ENCODE measurements around the gene PRKAA1. TPM values are rescaled to one million over a fixed set of nuclear protein-coding genes. Genes with fewer than 3 reads are reported as not detected.

Gene PRKAA1
- total RNA-seq, 4 donors from 2014 or later, result 82.7 to 132 (median 100) TPM

GRCh38 chr5:40755093-40755406 is 43.1 kb downstream of the PRKAA1 start:
- no peaks in the 10 kb centered on the region for H3K36me3 ChIP-seq
- H3K4me1 ChIP-seq, result peaks cover 0 to 13% (median 0%) of the 10 kb centered on the region in 4 donors
- peak overlapping the region; percentile 83 to 90 (median 86) for H3K27ac ChIP-seq
- TF ChIP-seq, protein P1, sequence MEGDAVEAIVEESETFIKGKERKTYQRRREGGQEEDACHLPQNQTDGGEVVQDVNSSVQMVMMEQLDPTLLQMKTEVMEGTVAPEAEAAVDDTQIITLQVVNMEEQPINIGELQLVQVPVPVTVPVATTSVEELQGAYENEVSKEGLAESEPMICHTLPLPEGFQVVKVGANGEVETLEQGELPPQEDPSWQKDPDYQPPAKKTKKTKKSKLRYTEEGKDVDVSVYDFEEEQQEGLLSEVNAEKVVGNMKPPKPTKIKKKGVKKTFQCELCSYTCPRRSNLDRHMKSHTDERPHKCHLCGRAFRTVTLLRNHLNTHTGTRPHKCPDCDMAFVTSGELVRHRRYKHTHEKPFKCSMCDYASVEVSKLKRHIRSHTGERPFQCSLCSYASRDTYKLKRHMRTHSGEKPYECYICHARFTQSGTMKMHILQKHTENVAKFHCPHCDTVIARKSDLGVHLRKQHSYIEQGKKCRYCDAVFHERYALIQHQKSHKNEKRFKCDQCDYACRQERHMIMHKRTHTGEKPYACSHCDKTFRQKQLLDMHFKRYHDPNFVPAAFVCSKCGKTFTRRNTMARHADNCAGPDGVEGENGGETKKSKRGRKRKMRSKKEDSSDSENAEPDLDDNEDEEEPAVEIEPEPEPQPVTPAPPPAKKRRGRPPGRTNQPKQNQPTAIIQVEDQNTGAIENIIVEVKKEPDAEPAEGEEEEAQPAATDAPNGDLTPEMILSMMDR (IDR thresholded peaks at IDR 0.05), result peak; percentile 33 to 73 (median 64)
- no peak for TF ChIP-seq POLR2A (IDR thresholded peaks at IDR 0.05)
- peak; percentile 69 to 90 (median 74) for DNase-seq
- no peaks in the 10 kb centered on the region for H3K9me3 ChIP-seq
- no peaks in the 10 kb centered on the region for H3K27me3 ChIP-seq
- peak overlapping the region; percentile 67 to 92 (median 72) for H3K4me3 ChIP-seq

GRCh38 chr5:40754381-40755092 is 43.6 kb downstream of the PRKAA1 start:
- Histone ChIP-seq H3K4me1 (peaks cover 0 to 13% (median 0%) of the 10 kb centered on the region in 4 donors), H3K36me3 (no peaks in the 10 kb centered on the region), H3K27ac (peak overlapping the region; percentile 83 to 90 (median 86)), H3K9me3 (no peaks in the 10 kb centered on the region), H3K27me3 (no peaks in the 10 kb centered on the region), H3K4me3 (peak overlapping the region; percentile 67 to 92 (median 72))
- no peak for DNase-seq
- TF ChIP-seq, protein P1 (IDR thresholded peaks at IDR 0.05), result no peak
- TF ChIP-seq POLR2A (IDR thresholded peaks at IDR 0.05), result no peak

DNA sequence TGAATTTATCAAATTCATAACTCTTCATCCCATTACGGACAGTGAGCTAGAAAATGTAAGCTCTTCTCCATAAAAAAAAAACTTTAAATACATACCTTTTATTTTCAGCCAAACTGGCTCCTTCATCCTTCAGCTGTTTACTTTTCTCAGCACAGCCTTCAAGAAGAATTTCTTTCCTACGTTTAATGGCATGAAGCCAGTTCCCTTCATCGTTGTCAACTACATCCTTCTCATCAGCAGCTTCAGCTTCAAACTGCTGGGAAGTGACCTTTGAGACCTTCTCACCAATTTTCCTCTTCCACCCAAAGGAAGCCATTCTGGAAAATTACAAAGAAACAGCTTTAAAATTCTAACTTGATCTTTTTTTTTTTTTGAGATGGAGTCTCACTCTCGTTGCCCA is 51.5 kb downstream of the PRKAA1 start:
- Histone ChIP-seq H3K4me3 (no peak overlapping the region), H3K36me3 (peaks cover 0 to 13% (median 0%) of the 10 kb centered on the region in 3 donors), H3K27ac (no peak overlapping the region), H3K27me3 (no peaks in the 10 kb centered on the region), H3K4me1 (no peaks in the 10 kb centered on the region), H3K9me3 (no peaks in the 10 kb centered on the region)
- TF ChIP-seq, protein P1 (IDR thresholded peaks at IDR 0.05), result no peak
- TF ChIP-seq POLR2A (IDR thresholded peaks at IDR 0.05), result no peak
- no peak for DNase-seq

DNA sequence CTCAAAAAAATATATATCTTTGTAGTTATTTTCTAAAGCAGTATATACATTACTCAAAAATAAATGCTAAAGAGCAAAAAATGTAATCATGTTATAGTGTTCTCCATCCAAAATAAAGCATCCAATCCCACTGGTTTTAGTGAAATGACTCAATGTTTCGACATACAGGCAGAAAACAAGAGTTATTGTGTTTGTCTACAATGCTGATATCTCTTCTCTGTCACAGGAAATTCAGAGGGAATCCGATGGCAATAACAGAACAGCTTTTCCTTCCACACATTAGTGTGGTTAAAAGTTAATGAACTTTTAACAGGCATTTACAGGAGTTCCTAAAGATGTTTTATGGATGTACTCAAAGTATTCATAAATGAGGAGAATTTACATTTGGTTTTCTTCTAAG is 54.4 kb downstream of the PRKAA1 start:
- Histone ChIP-seq H3K27ac (no peak overlapping the region), H3K4me1 (no peaks in the 10 kb centered on the region), H3K27me3 (no peaks in the 10 kb centered on the region), H3K9me3 (no peaks in the 10 kb centered on the region), H3K36me3 (peaks cover 0 to 33% (median 0%) of the 10 kb centered on the region in 3 donors), H3K4me3 (no peak overlapping the region)
- TF ChIP-seq POLR2A (IDR thresholded peaks at IDR 0.05), result no peak
- TF ChIP-seq, protein P1 (IDR thresholded peaks at IDR 0.05), result no peak
- DNase-seq, result no peak

- no peak for DNase-seq
Observed at GRCh38 chr5:40738502-40738901, 59.7 kb downstream of the PRKAA1 start.

More at GRCh38 chr5:40738502-40738901, 59.7 kb downstream of the PRKAA1 start:
- no peaks in the 10 kb centered on the region for H3K9me3 ChIP-seq
- H3K27me3 ChIP-seq, result no peaks in the 10 kb centered on the region
- H3K36me3 ChIP-seq, result peaks cover 0 to 23% (median 0%) of the 10 kb centered on the region in 3 donors
- no peak overlapping the region for H3K27ac ChIP-seq
- peaks cover 0 to 25% (median 2%) of the 10 kb centered on the region in 4 donors for H3K4me1 ChIP-seq
- TF ChIP-seq, protein P1 (IDR thresholded peaks at IDR 0.05), result no peak
- H3K4me3 ChIP-seq, result no peak overlapping the region

Data from Peyer's patch (tissue), 4 donors.